WTC11 (cell line): ENCODE results near the gene KRT35. TPM values are rescaled to one million over a fixed set of nuclear protein-coding genes. Genes with fewer than 3 reads are reported as not detected.

Experiments used
- ATAC-seq: fragments of 200-7000 bp; cut with Tn5 transposase; 2 replicates; pipeline ENCODE4 v1.10.0; 2021; ENCODE audit warnings: mild to moderate bottlenecking, moderate library complexity
- CTCF ChIA-PET: fragments of 300-600 bp; sonication (Branson Sonifier 250); formaldehyde crosslinking; loops from one replicate; lab custom pipeline; 2021; ENCODE audit warnings: antibody characterized with exemption; lab: Charles Lee
- POLR2A ChIA-PET: fragments of 350-600 bp; sonication (Branson Sonifier 250); formaldehyde crosslinking; loops from one replicate; lab custom pipeline; 2021; ENCODE audit warnings: antibody characterized with exemption; lab: Charles Lee
- DNase-seq: peaks from one replicate; pipeline ENCODE4 v3.0.0; 2021; ENCODE audit warnings: low spot score
- H3K27ac Mint-ChIP-seq: 2 replicates; pipeline ENCODE4 v1.8.0; 2021; ENCODE audit warnings: mixed read lengths
- H3K27me3 Mint-ChIP-seq: 2 replicates; pipeline ENCODE4 v1.8.0; 2021; ENCODE audit warnings: low read depth, mild to moderate bottlenecking, moderate library complexity, mixed read lengths
- H3K36me3 Mint-ChIP-seq: 2 replicates; pipeline ENCODE4 v1.8.0; 2021; ENCODE audit warnings: mixed read lengths
- H3K4me1 Mint-ChIP-seq: 2 replicates; pipeline ENCODE4 v1.8.0; 2022; ENCODE audit warnings: mixed read lengths
- H3K4me3 Mint-ChIP-seq: 2 replicates; pipeline ENCODE4 v1.8.0; 2021; ENCODE audit warnings: mild to moderate bottlenecking, moderate library complexity, mixed read lengths
- H3K9me3 Mint-ChIP-seq: 2 replicates; pipeline ENCODE4 v1.8.0; 2021; ENCODE audit warnings: mixed read lengths
- AR ChIP-seq: fragments of 250-450 bp; sonication (Bioruptor Pico); IDR thresholded peaks from 2 replicates; pipeline ENCODE4 v1.9.0; 2021; ENCODE audit warnings: mild to moderate bottlenecking
- ATF1 ChIP-seq: sonication (generic); formaldehyde crosslinking; IDR thresholded peaks from 2 replicates; pipeline ENCODE4 v1.8.1; 2023; ENCODE audit warnings: mild to moderate bottlenecking, moderate library complexity, missing genetic modification reagents
- ATF6 ChIP-seq: sonication (generic); formaldehyde crosslinking; IDR thresholded peaks from 2 replicates; pipeline ENCODE4 v1.8.1; 2023; ENCODE audit warnings: mild to moderate bottlenecking, missing genetic modification reagents
- CREB1 ChIP-seq: sonication (generic); formaldehyde crosslinking; IDR thresholded peaks from 2 replicates; pipeline ENCODE4 v1.8.0; 2023; ENCODE audit warnings: mild to moderate bottlenecking, missing genetic modification reagents
- CREM ChIP-seq: sonication (generic); formaldehyde crosslinking; IDR thresholded peaks from 2 replicates; pipeline ENCODE4 v1.8.1; 2022; ENCODE audit warnings: mild to moderate bottlenecking, missing genetic modification reagents, moderate library complexity
- CTCF ChIP-seq: fragments of 200-600 bp; IDR thresholded peaks from 2 replicates; pipeline ENCODE4 v1.8.0; 2022; ENCODE audit warnings: antibody characterized with exemption
- E2F5 ChIP-seq: sonication (generic); formaldehyde crosslinking; IDR thresholded peaks from 2 replicates; pipeline ENCODE4 v1.8.1; 2022; ENCODE audit warnings: mild to moderate bottlenecking, moderate library complexity, missing genetic modification reagents
- ERG ChIP-seq: fragments of 250-450 bp; sonication (Bioruptor Pico); IDR thresholded peaks from 2 replicates; pipeline ENCODE4 v1.8.0; 2021; ENCODE audit warnings: mild to moderate bottlenecking
- GABPB1 ChIP-seq: sonication (generic); formaldehyde crosslinking; IDR thresholded peaks from 2 replicates; pipeline ENCODE4 v1.8.1; 2023; ENCODE audit warnings: mild to moderate bottlenecking, missing genetic modification reagents
- IRF2 ChIP-seq: sonication (generic); formaldehyde crosslinking; IDR thresholded peaks from 2 replicates; pipeline ENCODE4 v1.8.0; 2022; ENCODE audit warnings: low read depth, missing genetic modification reagents, borderline replicate concordance
- JAZF1 ChIP-seq: fragments of 250-450 bp; sonication (Bioruptor Pico); IDR thresholded peaks from 2 replicates; pipeline ENCODE4 v1.9.0; 2021; ENCODE audit warnings: moderate library complexity, mild to moderate bottlenecking, inconsistent platforms
- NFATC4 ChIP-seq: fragments of 250-450 bp; sonication (Bioruptor Pico); IDR thresholded peaks from 2 replicates; pipeline ENCODE4 v1.9.0; 2021; ENCODE audit warnings: mild to moderate bottlenecking
- RELA ChIP-seq: sonication (generic); formaldehyde crosslinking; IDR thresholded peaks from 2 replicates; pipeline ENCODE4 v1.8.1; 2022; ENCODE audit warnings: missing genetic modification reagents, mild to moderate bottlenecking, borderline replicate concordance
- SOX15 ChIP-seq: fragments of 250-450 bp; sonication (Bioruptor Pico); IDR thresholded peaks from 2 replicates; pipeline ENCODE4 v1.9.0; 2021; ENCODE audit warnings: mild to moderate bottlenecking
- USF2 ChIP-seq: sonication (generic); formaldehyde crosslinking; IDR thresholded peaks from 2 replicates; pipeline ENCODE4 v1.8.1; 2023; ENCODE audit warnings: mild to moderate bottlenecking, missing genetic modification reagents, moderate library complexity
- ZBTB21 ChIP-seq: sonication (generic); formaldehyde crosslinking; IDR thresholded peaks from 2 replicates; pipeline ENCODE4 v1.8.1; 2023; ENCODE audit warnings: mild to moderate bottlenecking, missing genetic modification reagents, borderline replicate concordance
- ZNF121 ChIP-seq: sonication (generic); formaldehyde crosslinking; IDR thresholded peaks from 2 replicates; pipeline ENCODE4 v1.8.0; 2023; ENCODE audit warnings: missing genetic modification reagents
- ZNF317 ChIP-seq: sonication (generic); formaldehyde crosslinking; IDR thresholded peaks from 2 replicates; pipeline ENCODE4 v1.8.1; 2023; ENCODE audit warnings: low read depth, mild to moderate bottlenecking, moderate library complexity, missing genetic modification reagents, borderline replicate concordance
- ZNF423 ChIP-seq: fragments of 250-450 bp; sonication (Bioruptor Pico); IDR thresholded peaks from 2 replicates; pipeline ENCODE4 v2.1.2; 2022; ENCODE audit warnings: mild to moderate bottlenecking, moderate library complexity
- ZNF425 ChIP-seq: fragments of 250-450 bp; sonication (Bioruptor Pico); conservative IDR thresholded peaks from 2 replicates; pipeline ENCODE4 v1.9.0; 2021; ENCODE audit warnings: mild to moderate bottlenecking
- ZSCAN18 ChIP-seq: fragments of 250-450 bp; sonication (Bioruptor Pico); IDR thresholded peaks from 2 replicates; pipeline ENCODE4 v2.1.2; 2022; ENCODE audit warnings: mild to moderate bottlenecking, moderate library complexity
- total RNA-seq: library from RNA; stranded (reverse); gene quantifications from 3 replicates; pipeline ENCODE4 v1.2.3, GENCODE V29; 2021

The KRT35 gene
- total RNA-seq, 1 experiment from 2014 or later: not detected

GRCh38 chr17:41499714-41500113, 18.8 kb upstream of the KRT35 start (continued):
- TF ChIP-seq CTCF: no peak
- no peak for TF ChIP-seq ZNF121 (CRISPR knock-in tag)

GRCh38 chr17:41498276-41498675, 17.3 kb upstream of the KRT35 start:
- Mint-ChIP-seq H3K27ac (no peak overlapping the region), H3K4me1 (peaks cover 37% of the 10 kb centered on the region), H3K36me3 (no peaks in the 10 kb centered on the region), H3K27me3 (peaks cover 2% of the 10 kb centered on the region; the same call in 1 of the 2 replicates), H3K9me3 (no peaks in the 10 kb centered on the region), H3K4me3 (no peak overlapping the region)
- ATAC-seq (no peak), DNase-seq (no peak)
- CTCF ChIA-PET: interaction anchor here (0.9 to 2.1 kb wide), 7 partner anchors 11 to 635 kb away, joined by 3 to 15 read pairs (median 5); no protein-coding TSS in a partner anchor
- POLR2A ChIA-PET: interaction anchor here (1.3 kb wide), 1 partner anchor 30 kb away, joined by 4 read pairs; the partner anchor contains the start of gene KRT19
- TF ChIP-seq NFATC4 (no peak), RELA (CRISPR knock-in tag) (no peak), E2F5 (CRISPR knock-in tag) (no peak), CREM (CRISPR knock-in tag) (no peak), USF2 (CRISPR knock-in tag) (no peak), GABPB1 (no peak), ZNF425 (no peak), ATF1 (CRISPR knock-in tag) (no peak), ZNF317 (CRISPR knock-in tag) (no peak), CREB1 (CRISPR knock-in tag) (no peak), ERG (no peak), JAZF1 (CRISPR knock-in tag) (no peak), SOX15 (CRISPR knock-in tag) (no peak), ATF6 (CRISPR knock-in tag) (no peak), ZSCAN18 (CRISPR knock-in tag) (no peak), IRF2 (CRISPR knock-in tag) (no peak), AR (no peak), ZNF423 (CRISPR knock-in tag) (no peak), ZBTB21 (no peak)
